ENCODE data around the gene EXT2.

The EXT2 gene

GRCh38 chr11:44088377-44088776 is 7.1 kb upstream of the EXT2 start:
- FAIRE-seq: no peak

- no peak for FAIRE-seq
Measured at GRCh38 chr11:44088871-44089270, 6.6 kb upstream of the EXT2 start.

GRCh38 chr11:44090539-44090938 is 4.9 kb upstream of the EXT2 start:
- FAIRE-seq: no peak

- FAIRE-seq: peak; percentile 54
Measured at GRCh38 chr11:44094260-44094868, 1.1 kb upstream of the EXT2 start.

GRCh38 chr11:44096360-44097185 is 1.1 kb downstream of the EXT2 start:
- FAIRE-seq: no peak

GRCh38 chr11:44097821-44098220 is 2.3 kb downstream of the EXT2 start:
- no peak for FAIRE-seq

GRCh38 chr11:44101098-44101497 is 5.6 kb downstream of the EXT2 start:
- FAIRE-seq: no peak

- FAIRE-seq: no peak
Measured at GRCh38 chr11:44104481-44105294, 9.2 kb downstream of the EXT2 start.

GRCh38 chr11:44108260-44108659 is 12.8 kb downstream of the EXT2 start:
- no peak for FAIRE-seq

- peak; percentile 53 for FAIRE-seq
Measured at GRCh38 chr11:44110231-44110679, 14.8 kb downstream of the EXT2 start.

GRCh38 chr11:44112091-44112821 is 16.8 kb downstream of the EXT2 start:
- FAIRE-seq: no peak

- no peak for FAIRE-seq
Measured at GRCh38 chr11:44113018-44113417, 17.5 kb downstream of the EXT2 start.

- FAIRE-seq: no peak
Measured at GRCh38 chr11:44113572-44113971, 18.1 kb downstream of the EXT2 start.

GRCh38 chr11:44116234-44116830 is 20.9 kb downstream of the EXT2 start:
- FAIRE-seq: no peak

GRCh38 chr11:44120169-44120568 is 24.7 kb downstream of the EXT2 start:
- FAIRE-seq: no peak

GRCh38 chr11:44125598-44125997 is 30.1 kb downstream of the EXT2 start:
- no peak for FAIRE-seq

GRCh38 chr11:44126304-44126703 is 30.8 kb downstream of the EXT2 start:
- FAIRE-seq: no peak

GRCh38 chr11:44127130-44127529 is 31.7 kb downstream of the EXT2 start:
- no peak for FAIRE-seq

- FAIRE-seq: no peak
Measured at GRCh38 chr11:44128729-44129128, 33.3 kb downstream of the EXT2 start.

- FAIRE-seq: no peak
Measured at GRCh38 chr11:44130751-44131150, 35.3 kb downstream of the EXT2 start.

- FAIRE-seq: peak; percentile 77
Measured at GRCh38 chr11:44133335-44133946, 38.0 kb downstream of the EXT2 start.

- FAIRE-seq: no peak
Measured at GRCh38 chr11:44134625-44135024, 39.1 kb downstream of the EXT2 start.
